ENCODE data around the gene MYL3.

DNA sequence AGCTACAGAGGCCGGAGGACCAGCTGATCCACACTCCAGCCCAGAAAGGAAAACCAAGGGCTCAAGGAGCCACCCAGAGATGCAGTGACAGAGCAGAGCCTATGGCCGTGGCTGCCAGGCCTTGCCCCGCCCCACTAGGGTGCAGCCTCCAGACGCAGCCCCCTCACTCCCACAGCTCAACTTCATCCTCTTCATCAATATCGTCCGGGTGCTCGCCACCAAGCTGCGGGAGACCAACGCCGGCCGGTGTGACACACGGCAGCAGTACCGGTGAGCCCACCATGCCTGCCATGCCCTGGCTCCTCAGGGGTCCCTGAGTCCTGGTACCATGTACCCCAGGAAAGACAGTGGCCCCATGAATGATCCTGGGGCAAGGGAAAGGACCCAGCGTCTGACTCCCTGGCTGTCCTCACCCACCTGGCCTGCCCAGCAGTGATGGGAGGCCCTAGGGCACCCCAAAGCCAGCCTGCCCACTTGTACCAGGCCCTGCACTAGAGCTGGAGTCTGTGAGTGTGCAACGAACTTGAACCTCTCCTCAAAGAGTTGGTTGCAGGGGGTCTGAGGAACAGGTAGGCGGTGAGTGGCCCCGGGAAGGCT lies 38.4 kb upstream of the MYL3 start:
- TF ChIP-seq ZNF274 (IDR thresholded peaks at IDR 0.05; ENCODE audit: low read depth, low read length) (no peak), YY1 (IDR thresholded peaks at IDR 0.05; ENCODE audit: insufficient read depth, insufficient read length) (no peak), SUZ12 (IDR thresholded peaks at IDR 0.05; ENCODE audit: extremely low read depth, insufficient read depth, insufficient read length) (no peak)
